Panc1 (cell line): ENCODE measurements around the gene CFL2. TPM values are rescaled to one million over a fixed set of nuclear protein-coding genes. Genes with fewer than 3 reads are reported as not detected.
A peak's percentile ranks its signal among the peaks of the same experiment; 100 is the strongest.

Source experiments
- ATAC-seq: fragments of 200-7000 bp; cut with Tn5 transposase; 2 replicates; pipeline ENCODE4 v1.9.1; 2020; ENCODE audit warnings: mild to moderate bottlenecking, moderate library complexity
- BruUV-seq: library from RNA; stranded (reverse); fragments of 400-500 nt; replicated peaks from 2 replicates; lab custom pipeline; 2021; lab: Mats Ljungman, UMichigan
- CTCF ChIA-PET: fragments of 300-600 bp; sonication (Branson Sonifier 250); formaldehyde crosslinking; loops from one replicate; lab custom pipeline; 2022; ENCODE audit warnings: antibody characterized with exemption; lab: Charles Lee
- POLR2A ChIA-PET: fragments of 300-600 bp; sonication (Branson Sonifier 250); formaldehyde crosslinking; loops from one replicate; lab custom pipeline; 2022; ENCODE audit warnings: antibody characterized with exemption; lab: Charles Lee
- DNase-seq: peaks from one replicate; pipeline ENCODE4 v3.0.0-alpha.2; 2010; ENCODE audit warnings: low read depth, low spot score
- H3K27ac ChIP-seq: 2 replicates; pipeline ENCODE4 v1.5.1; 2011; ENCODE audit warnings: mild to moderate bottlenecking, low read length, inconsistent platforms
- H3K27me3 ChIP-seq: fragments of 200-500 bp; sonication (Bioruptor generic); 2 replicates; pipeline ENCODE4 v1.6.0; 2014; ENCODE audit warnings: low read length, inconsistent platforms; ENCODE audit not compliant: control insufficient read depth, insufficient read depth
- H3K36me3 ChIP-seq: fragments of 200-500 bp; sonication (Bioruptor generic); 2 replicates; pipeline ENCODE4 v1.5.1; 2014; ENCODE audit warnings: inconsistent platforms, mild to moderate bottlenecking, low read length, moderate library complexity; ENCODE audit not compliant: control insufficient read depth, insufficient read depth
- H3K4me1 ChIP-seq: 2 replicates; pipeline ENCODE4 v1.5.1; 2011; ENCODE audit warnings: inconsistent platforms, mild to moderate bottlenecking, low read length, moderate library complexity; ENCODE audit not compliant: control insufficient read depth, insufficient read depth
- H3K4me3 ChIP-seq, 2 experiments: 2 replicates each; pipeline ENCODE4 v1.5.1; 2011 to 2012; ENCODE audit warnings: low read depth in 2 of 2, low read length in 2 of 2, mild to moderate bottlenecking in 2 of 2, inconsistent platforms in 1 of 2, moderate library complexity in 1 of 2
- H3K9me3 ChIP-seq: fragments of 200-500 bp; sonication (Bioruptor generic); 2 replicates; pipeline ENCODE4 v1.5.1; 2014; ENCODE audit warnings: low read depth, mild to moderate bottlenecking, inconsistent platforms, low read length, moderate library complexity; ENCODE audit not compliant: control insufficient read depth, insufficient read depth
- POLR2AphosphoS5 ChIP-seq: IDR thresholded peaks from 2 replicates; pipeline ENCODE4 v1.6.1; 2012; ENCODE audit warnings: mild to moderate bottlenecking, low read depth, low read length, moderate library complexity
- SIN3A ChIP-seq: IDR thresholded peaks from 2 replicates; pipeline ENCODE4 v1.6.1; 2012; ENCODE audit warnings: low read depth, mild to moderate bottlenecking, low read length, moderate library complexity, borderline replicate concordance; ENCODE audit not compliant: insufficient read depth
- TCF7L2 ChIP-seq: IDR thresholded peaks from 2 replicates; pipeline ENCODE4 v1.6.1; 2011; ENCODE audit warnings: mild to moderate bottlenecking, low read depth, low read length, inconsistent platforms
- in situ Hi-C: cut with HindIII; loops from 2 replicates; pipeline ENCODE4 v1.10.0; 2016; ENCODE audit warnings: low sequenced_read_pairs, low pct_unique_long_range_greater_than_20kb
- intact Hi-C: fragments of 100-400 bp; cut with micrococcal nuclease; formaldehyde crosslinking; loops from one replicate; pipeline ENCODE4 v1.10.0; 2022; ENCODE audit not compliant: unreplicated experiment
- total RNA-seq: library from RNA; stranded (reverse); gene quantifications from one replicate; pipeline ENCODE4 v1.2.1, GENCODE V29; 2021; ENCODE audit not compliant: unreplicated experiment
- TF ChIP-seq, protein P1 (sequence below): fragments of 450-650 bp; IDR thresholded peaks from 2 replicates; pipeline ENCODE4 v1.5.1; 2017; ENCODE audit warnings: mild to moderate bottlenecking
- TF ChIP-seq, protein P2 (sequence below), 2 experiments: IDR thresholded peaks; 2 replicates each; pipeline ENCODE4 v1.6.1; 2011 to 2012; ENCODE audit warnings: low read depth in 2 of 2, control low read depth in 1 of 2, low read length in 1 of 2, mild to moderate bottlenecking in 1 of 2, moderate library complexity in 1 of 2; ENCODE audit not compliant: insufficient read depth in 1 of 2

Gene CFL2
- total RNA-seq, 1 experiment from 2014 or later = 79.7 TPM

DNA sequence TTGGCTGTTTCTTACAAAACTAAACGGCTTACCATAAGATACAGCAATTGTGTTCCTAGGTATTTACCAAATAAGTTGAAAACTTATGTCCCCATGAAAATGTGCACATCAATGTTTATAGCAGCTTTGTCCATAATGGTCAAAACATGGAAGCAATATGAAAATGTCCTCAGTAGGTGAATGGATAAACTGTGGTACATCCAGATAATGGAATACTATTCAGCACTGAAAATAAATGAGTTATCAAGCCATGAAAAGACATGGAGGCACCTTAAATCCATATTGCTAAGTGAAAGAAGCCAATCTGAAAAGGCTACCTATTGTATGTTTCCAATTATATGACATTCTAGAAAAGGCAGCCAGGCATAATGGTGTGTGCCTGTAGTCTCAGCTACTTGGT lies 40.7 kb downstream of the CFL2 start:
- Histone ChIP-seq H3K36me3 (no peaks in the 10 kb centered on the region), H3K27ac (peak overlapping the region; percentile 65; the same call in 1 of the 2 replicates), H3K4me3 (no peak overlapping the region), H3K27me3 (no peaks in the 10 kb centered on the region), H3K9me3 (no peaks in the 10 kb centered on the region), H3K4me1 (peaks cover 22% of the 10 kb centered on the region)
- POLR2A ChIA-PET = no interaction called here
- intact Hi-C loops (loop anchor here (2.0 kb wide), 1 partner anchor 49 kb away; no protein-coding TSS in a partner anchor), in situ Hi-C loops (no loop called here)
- CTCF ChIA-PET = no interaction called here
- DNase-seq (no peak), ATAC-seq (no peak)
- TF ChIP-seq SIN3A = no peak
- TF ChIP-seq, protein P1, sequence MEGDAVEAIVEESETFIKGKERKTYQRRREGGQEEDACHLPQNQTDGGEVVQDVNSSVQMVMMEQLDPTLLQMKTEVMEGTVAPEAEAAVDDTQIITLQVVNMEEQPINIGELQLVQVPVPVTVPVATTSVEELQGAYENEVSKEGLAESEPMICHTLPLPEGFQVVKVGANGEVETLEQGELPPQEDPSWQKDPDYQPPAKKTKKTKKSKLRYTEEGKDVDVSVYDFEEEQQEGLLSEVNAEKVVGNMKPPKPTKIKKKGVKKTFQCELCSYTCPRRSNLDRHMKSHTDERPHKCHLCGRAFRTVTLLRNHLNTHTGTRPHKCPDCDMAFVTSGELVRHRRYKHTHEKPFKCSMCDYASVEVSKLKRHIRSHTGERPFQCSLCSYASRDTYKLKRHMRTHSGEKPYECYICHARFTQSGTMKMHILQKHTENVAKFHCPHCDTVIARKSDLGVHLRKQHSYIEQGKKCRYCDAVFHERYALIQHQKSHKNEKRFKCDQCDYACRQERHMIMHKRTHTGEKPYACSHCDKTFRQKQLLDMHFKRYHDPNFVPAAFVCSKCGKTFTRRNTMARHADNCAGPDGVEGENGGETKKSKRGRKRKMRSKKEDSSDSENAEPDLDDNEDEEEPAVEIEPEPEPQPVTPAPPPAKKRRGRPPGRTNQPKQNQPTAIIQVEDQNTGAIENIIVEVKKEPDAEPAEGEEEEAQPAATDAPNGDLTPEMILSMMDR = no peak
- TF ChIP-seq, protein P2, sequence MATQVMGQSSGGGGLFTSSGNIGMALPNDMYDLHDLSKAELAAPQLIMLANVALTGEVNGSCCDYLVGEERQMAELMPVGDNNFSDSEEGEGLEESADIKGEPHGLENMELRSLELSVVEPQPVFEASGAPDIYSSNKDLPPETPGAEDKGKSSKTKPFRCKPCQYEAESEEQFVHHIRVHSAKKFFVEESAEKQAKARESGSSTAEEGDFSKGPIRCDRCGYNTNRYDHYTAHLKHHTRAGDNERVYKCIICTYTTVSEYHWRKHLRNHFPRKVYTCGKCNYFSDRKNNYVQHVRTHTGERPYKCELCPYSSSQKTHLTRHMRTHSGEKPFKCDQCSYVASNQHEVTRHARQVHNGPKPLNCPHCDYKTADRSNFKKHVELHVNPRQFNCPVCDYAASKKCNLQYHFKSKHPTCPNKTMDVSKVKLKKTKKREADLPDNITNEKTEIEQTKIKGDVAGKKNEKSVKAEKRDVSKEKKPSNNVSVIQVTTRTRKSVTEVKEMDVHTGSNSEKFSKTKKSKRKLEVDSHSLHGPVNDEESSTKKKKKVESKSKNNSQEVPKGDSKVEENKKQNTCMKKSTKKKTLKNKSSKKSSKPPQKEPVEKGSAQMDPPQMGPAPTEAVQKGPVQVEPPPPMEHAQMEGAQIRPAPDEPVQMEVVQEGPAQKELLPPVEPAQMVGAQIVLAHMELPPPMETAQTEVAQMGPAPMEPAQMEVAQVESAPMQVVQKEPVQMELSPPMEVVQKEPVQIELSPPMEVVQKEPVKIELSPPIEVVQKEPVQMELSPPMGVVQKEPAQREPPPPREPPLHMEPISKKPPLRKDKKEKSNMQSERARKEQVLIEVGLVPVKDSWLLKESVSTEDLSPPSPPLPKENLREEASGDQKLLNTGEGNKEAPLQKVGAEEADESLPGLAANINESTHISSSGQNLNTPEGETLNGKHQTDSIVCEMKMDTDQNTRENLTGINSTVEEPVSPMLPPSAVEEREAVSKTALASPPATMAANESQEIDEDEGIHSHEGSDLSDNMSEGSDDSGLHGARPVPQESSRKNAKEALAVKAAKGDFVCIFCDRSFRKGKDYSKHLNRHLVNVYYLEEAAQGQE (IDR thresholded peaks at IDR 0.05; ENCODE audit: insufficient read depth in 1 of 2, low read depth in 2 of 2, low read length in 1 of 2) = no peak
- TF ChIP-seq TCF7L2 = no peak
- BruUV-seq = no TSS peak

DNA sequence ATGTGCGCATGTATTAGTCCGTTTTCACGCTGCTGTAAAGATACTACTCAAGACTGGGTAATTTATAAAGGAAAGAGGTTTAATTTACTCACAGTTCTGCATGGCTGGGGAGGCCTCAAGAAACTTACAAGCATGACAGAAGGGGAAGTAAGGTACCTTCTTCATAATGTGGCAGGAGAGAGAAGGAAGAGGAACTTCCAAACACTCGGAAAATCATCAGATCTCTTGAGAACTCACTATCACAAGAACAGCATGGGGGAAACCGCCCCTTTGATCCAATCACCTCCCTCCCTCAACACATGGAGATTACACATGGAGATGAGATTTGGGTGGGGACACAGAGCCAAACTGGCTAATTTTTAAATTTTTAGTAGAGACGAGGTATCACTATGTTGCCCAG lies 42.7 kb downstream of the CFL2 start:
- intact Hi-C loops = loop anchor here (2.0 kb wide), 1 partner anchor 51 kb away; no protein-coding TSS in a partner anchor
- ATAC-seq (no peak), DNase-seq (no peak)
- H3K36me3 ChIP-seq = no peaks in the 10 kb centered on the region
- no peaks in the 10 kb centered on the region for H3K27me3 ChIP-seq
- peaks cover 7% of the 10 kb centered on the region for H3K4me1 ChIP-seq
- ChIA-PET CTCF (no interaction called here), POLR2A (no interaction called here)
- no peak for TF ChIP-seq TCF7L2
- TF ChIP-seq, protein P1 = no peak
- TF ChIP-seq, protein P2 (IDR thresholded peaks at IDR 0.05; ENCODE audit: insufficient read depth in 1 of 2, low read depth in 2 of 2, low read length in 1 of 2) = no peak
- TF ChIP-seq SIN3A = no peak
- no peak for TF ChIP-seq POLR2AphosphoS5
- no peak overlapping the region for H3K27ac ChIP-seq
- no peak overlapping the region for H3K4me3 ChIP-seq
- no TSS peak for BruUV-seq
- no peaks in the 10 kb centered on the region for H3K9me3 ChIP-seq
- in situ Hi-C loops = no loop called here
